Measurements from ENCODE around the gene PSMD4.

Gene PSMD4

GRCh38 chr1:151294742-151295462 lies 40.4 kb downstream of the PSMD4 start:
- no peak for DNase-seq (ENCODE audit: low read depth in 2 of 2)

- no peak for DNase-seq (ENCODE audit: low read depth in 2 of 2)
These were observed 55.3 kb downstream of the PSMD4 start for GRCh38 chr1:151309811-151310323.

DNA sequence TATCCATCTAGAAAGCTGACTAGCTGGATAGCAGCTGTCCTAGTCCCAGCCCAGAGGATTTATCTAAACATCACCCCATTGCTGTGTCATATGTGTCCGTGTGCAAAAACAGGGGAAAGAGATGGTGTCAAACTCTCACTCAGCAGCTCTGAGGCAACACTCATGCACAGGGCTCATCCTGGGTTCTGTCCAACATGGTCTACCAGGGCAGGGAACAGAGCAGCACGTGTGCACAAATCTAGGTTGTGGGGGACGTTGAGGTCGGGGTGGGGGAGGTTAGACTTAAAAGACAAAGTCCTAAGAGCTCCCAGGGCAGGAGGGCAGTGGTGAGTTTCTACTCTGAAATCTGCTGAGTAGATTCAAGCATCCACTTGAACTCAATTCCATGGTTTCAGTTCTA lies 56.5 kb downstream of the PSMD4 start:
- DNase-seq (ENCODE audit: low read depth in 2 of 2), result no peak

DNA sequence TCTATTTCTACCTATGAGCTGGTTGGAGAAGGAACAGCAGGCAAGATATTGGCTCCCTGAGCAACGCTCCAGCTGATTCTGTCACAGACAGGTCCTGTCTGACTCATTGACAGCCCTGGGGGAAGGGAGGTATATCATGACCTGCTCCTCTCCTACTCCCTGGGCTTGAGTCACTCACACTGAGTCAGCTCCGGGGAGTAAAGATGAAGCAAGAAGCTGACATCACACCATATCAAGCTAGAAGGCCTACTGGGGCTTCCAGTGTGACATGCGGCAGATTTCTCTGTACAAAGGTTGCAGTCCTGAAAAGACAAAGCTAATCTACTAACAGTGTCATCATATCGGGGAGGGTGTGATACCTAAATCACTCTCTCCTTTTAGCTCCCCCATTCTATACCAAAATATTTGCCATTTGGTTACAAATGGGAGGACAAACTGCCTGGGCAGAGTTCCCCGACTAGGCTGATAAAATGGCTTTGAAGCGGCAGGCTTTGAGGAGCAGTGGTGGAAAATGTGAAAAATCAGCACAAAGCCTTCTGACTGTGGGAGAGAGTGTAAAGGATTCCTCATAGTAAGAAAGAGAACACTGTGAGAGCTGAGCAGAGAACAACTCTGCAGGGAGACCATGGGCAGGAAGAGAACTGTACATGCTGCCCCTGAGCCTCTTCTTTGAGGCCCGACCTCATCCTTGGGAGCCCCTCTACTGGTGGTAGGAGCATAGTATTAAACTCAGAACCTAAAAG lies 57.2 kb downstream of the PSMD4 start:
- DNase-seq (ENCODE audit: low read depth in 2 of 2), result peak; percentile 66 to 78

DNA sequence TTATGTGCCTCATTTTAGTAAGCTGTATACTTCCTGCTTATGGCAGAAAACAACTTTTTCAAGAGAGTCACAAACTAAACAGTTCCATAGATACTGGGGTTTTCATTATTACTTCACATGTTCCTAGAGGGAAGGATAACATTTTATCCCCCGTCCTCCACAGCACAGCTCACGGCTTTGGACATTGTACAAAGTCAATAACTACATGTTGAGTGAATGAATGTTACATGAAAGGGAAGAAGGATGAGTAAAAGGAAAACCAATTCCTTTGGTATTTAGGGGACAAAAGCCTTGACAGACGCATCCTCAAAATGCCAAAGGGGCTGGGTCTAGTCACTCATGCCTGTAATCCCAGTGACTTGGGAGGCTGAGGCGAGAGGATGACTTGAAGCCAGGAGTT lies 57.9 kb downstream of the PSMD4 start:
- no peak for DNase-seq (ENCODE audit: low read depth in 2 of 2)

GRCh38 chr1:151312826-151313225 lies 58.3 kb downstream of the PSMD4 start:
- no peak for DNase-seq (ENCODE audit: low read depth in 2 of 2)

GRCh38 chr1:151313501-151313900 lies 59.0 kb downstream of the PSMD4 start:
- DNase-seq (ENCODE audit: low read depth in 2 of 2), result no peak

DNA sequence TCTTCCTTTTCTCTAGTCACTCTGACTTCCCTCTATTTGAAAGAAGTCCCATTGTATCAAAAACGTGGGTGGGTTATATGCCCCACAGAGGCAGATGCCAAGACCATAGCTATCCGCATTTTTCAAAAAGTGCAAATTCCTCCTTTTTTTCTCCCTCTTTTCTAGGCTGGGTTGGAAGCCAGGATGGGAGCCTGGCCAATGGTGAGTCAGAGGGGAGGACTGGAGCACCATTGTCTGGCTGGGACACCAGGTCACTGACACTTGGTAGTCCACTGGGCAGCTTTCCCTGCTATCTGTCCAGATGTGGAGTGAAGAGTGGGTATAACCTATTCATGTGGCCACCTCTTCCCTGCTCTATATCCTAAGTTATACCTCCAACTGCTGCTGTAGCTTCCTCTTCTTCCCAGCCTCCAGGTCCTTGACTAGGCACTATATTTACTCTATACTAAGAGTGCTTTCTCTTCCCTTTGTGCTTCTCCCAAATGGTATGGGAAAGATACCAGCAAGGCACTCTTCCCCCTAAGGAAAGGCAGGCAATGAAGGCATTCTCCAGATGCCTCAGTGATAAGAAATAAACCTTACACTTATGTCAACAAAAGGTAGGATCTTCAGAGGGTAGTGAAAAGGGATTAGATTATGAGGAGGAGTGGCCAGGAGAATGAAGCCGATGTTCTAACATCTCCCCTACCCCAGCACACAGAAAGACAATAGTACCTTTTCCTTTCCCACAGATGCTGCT lies 59.8 kb downstream of the PSMD4 start:
- DNase-seq (ENCODE audit: low read depth in 2 of 2), result no peak

DNA sequence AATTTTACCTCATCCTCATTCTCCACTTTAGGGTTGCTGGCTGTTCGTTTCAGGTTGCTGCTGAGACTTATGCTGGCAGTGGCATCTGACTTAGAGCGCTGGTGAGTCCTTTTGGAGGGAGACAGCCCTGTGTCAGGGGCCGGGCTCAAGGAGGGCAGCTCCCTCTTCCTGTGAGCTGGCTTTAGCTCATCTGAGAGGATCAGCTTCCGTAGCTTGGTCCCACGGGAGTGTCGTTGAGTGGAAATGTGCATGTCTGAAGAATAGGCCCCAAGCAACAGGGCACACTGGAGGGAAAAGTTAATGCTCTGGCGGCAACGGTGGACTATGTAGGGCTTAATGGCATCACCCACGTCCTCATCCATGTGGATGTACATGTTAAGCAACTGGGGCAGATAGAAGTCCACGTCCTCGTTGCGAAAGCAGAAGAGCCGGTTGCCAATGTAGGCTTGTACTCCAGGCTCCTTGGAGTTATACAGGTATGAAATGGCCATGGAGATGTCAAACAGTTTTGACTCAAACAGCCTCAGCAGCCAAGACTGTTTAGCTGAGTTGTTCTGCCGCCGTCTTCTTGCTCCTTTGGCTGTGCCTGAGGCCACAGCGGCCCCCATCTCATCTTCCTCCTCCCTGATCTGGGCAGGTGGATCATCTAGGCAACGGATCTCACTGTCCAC lies 61.2 kb downstream of the PSMD4 start:
- DNase-seq (ENCODE audit: low read depth in 2 of 2), result no peak
